ENCODE measurements around the gene DONSON. TPM values are rescaled to one million over a fixed set of nuclear protein-coding genes. Genes with fewer than 3 reads are reported as not detected.

The DONSON gene
- total RNA-seq, 4 donors from 2014 or later: 5.0 to 15.3 (median 9.0) TPM

DNA sequence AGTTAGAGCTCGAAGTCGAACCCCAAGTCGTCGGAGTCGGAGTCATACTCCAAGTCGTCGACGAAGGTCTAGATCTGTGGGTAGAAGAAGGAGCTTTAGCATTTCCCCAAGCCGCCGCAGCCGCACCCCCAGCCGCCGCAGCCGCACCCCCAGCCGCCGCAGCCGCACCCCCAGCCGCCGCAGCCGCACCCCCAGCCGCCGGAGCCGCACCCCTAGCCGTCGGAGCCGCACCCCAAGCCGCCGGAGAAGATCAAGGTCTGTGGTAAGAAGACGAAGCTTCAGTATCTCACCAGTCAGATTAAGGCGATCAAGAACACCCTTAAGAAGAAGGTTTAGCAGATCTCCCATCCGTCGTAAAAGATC, 33.5 kb downstream of the DONSON start:
- no peak for ATAC-seq (ENCODE audit: low FRiP score)
- TF ChIP-seq, protein P1, sequence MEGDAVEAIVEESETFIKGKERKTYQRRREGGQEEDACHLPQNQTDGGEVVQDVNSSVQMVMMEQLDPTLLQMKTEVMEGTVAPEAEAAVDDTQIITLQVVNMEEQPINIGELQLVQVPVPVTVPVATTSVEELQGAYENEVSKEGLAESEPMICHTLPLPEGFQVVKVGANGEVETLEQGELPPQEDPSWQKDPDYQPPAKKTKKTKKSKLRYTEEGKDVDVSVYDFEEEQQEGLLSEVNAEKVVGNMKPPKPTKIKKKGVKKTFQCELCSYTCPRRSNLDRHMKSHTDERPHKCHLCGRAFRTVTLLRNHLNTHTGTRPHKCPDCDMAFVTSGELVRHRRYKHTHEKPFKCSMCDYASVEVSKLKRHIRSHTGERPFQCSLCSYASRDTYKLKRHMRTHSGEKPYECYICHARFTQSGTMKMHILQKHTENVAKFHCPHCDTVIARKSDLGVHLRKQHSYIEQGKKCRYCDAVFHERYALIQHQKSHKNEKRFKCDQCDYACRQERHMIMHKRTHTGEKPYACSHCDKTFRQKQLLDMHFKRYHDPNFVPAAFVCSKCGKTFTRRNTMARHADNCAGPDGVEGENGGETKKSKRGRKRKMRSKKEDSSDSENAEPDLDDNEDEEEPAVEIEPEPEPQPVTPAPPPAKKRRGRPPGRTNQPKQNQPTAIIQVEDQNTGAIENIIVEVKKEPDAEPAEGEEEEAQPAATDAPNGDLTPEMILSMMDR (IDR thresholded peaks at IDR 0.05): no peak
- no peak for DNase-seq (ENCODE audit: low spot score)

DNA sequence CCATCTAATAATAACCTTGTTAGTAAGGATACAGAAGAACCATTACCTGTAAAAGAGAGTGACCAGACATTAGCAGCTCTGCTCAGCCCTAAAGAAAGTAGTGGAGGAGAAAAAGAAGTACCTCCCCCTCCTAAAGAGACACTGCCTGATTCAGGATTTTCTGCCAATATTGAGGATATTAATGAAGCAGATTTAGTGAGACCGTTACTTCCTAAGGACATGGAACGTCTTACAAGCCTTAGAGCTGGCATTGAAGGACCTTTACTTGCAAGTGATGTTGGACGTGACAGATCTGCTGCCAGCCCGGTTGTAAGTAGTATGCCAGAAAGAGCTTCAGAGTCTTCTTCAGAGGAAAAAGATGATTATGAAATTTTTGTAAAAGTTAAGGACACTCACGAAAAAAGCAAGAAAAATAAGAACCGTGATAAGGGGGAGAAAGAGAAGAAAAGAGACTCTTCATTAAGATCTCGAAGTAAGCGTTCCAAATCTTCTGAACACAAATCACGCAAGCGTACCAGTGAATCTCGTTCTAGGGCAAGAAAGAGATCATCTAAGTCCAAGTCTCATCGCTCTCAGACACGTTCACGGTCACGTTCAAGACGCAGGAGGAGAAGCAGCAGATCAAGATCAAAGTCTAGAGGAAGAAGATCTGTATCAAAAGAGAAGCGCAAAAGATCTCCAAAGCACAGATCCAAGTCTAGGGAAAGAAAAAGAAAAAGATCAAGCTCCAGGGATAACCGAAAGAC, 34.1 kb downstream of the DONSON start:
- TF ChIP-seq, protein P1 (IDR thresholded peaks at IDR 0.05): no peak
- no peak for DNase-seq (ENCODE audit: low spot score)
- no peak for ATAC-seq (ENCODE audit: low FRiP score)

DNA sequence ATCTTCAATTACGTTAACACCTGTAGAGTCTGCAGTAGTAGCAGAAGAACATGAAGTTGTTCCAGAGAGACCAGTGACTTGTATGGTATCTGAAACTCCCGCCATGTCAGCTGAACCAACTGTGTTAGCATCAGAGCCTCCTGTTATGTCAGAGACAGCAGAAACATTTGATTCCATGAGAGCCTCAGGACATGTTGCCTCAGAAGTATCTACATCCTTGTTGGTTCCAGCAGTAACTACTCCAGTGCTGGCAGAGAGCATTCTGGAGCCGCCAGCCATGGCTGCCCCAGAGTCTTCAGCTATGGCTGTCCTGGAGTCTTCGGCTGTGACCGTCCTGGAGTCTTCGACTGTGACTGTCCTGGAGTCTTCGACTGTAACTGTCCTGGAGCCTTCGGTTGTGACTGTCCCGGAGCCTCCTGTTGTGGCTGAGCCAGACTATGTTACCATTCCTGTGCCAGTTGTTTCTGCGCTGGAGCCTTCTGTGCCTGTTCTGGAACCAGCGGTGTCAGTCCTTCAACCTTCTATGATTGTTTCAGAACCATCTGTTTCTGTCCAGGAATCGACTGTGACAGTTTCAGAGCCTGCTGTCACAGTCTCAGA, 35.4 kb downstream of the DONSON start:
- ATAC-seq (ENCODE audit: low FRiP score) (no peak), DNase-seq (ENCODE audit: low spot score) (no peak)
- TF ChIP-seq, protein P1 (IDR thresholded peaks at IDR 0.05): no peak

DNA sequence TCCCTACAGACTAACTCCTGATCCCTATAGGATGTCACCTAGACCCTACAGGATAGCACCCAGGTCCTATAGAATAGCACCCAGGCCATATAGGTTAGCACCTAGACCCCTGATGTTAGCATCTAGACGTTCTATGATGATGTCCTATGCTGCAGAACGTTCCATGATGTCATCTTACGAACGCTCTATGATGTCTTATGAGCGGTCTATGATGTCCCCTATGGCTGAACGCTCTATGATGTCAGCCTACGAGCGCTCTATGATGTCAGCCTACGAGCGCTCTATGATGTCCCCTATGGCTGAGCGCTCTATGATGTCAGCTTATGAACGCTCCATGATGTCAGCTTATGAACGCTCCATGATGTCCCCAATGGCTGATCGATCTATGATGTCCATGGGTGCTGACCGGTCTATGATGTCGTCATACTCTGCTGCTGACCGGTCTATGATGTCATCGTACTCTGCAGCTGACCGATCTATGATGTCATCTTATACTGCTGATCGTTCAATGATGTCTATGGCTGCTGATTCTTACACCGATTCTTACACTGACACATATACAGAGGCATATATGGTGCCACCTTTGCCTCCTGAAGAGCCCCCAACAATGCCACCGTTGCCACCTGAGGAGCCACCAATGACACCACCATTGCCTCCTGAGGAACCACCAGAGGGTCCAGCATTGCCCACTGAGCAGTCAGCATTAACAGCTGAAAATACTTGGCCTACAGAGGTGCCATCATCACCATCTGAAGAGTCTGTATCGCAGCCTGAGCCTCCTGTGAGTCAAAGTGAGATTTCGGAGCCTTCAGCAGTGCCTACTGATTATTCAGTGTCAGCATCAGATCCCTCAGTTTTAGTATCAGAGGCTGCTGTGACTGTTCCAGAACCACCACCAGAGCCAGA, 36.1 kb downstream of the DONSON start:
- ATAC-seq (ENCODE audit: low FRiP score) (no peak), DNase-seq (ENCODE audit: low spot score) (no peak)
- TF ChIP-seq, protein P1 (IDR thresholded peaks at IDR 0.05): no peak

DNA sequence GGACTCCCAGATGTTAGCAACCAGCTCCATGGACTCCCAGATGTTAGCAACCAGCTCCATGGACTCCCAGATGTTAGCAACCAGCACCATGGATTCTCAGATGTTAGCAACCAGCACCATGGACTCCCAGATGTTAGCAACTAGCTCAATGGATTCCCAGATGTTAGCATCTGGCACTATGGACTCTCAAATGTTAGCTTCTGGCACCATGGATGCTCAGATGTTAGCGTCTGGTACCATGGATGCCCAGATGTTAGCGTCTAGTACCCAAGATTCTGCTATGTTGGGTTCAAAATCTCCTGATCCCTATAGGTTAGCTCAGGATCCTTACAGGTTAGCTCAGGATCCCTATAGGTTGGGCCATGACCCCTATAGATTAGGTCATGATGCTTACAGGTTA, 36.8 kb downstream of the DONSON start:
- no peak for ATAC-seq (ENCODE audit: low FRiP score)
- TF ChIP-seq, protein P1 (IDR thresholded peaks at IDR 0.05): no peak
- no peak for DNase-seq (ENCODE audit: low spot score)

DNA sequence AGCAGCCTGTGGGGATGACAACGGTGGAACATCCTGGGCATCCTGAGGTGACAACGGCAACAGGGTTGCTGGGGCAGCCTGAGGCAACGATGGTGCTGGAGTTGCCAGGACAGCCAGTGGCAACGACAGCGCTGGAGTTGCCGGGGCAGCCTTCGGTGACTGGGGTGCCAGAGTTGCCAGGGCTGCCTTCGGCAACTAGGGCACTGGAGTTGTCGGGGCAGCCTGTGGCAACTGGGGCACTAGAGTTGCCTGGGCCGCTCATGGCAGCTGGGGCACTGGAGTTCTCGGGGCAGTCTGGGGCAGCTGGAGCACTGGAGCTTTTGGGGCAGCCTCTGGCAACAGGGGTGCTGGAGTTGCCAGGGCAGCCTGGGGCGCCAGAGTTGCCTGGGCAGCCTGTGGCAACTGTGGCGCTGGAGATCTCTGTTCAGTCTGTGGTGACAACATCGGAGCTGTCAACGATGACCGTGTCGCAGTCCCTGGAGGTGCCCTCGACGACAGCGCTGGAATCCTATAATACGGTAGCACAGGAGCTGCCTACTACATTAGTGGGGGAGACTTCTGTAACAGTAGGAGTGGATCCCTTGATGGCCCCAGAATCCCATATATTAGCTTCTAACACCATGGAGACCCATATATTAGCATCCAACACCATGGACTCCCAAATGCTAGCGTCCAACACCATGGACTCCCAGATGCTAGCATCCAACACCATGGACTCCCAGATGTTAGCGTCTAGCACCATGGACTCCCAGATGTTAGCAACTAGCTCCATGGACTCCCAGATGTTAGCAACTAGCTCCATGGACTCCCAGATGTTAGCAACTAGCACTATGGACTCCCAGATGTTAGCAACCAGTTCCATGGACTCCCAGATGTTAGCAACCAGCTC, 37.5 kb downstream of the DONSON start:
- DNase-seq (ENCODE audit: low spot score) (no peak), ATAC-seq (ENCODE audit: low FRiP score) (no peak)
- TF ChIP-seq, protein P1 (IDR thresholded peaks at IDR 0.05): no peak

Measured in omental fat pad (tissue), 4 donors.